Measurements from ENCODE around the gene BAIAP2. TPM values are rescaled to one million over a fixed set of nuclear protein-coding genes. Genes with fewer than 3 reads are reported as not detected.
A peak's percentile ranks its signal among the peaks of the same experiment; 100 is the strongest.

The BAIAP2 gene
- total and polyA plus RNA-seq, 12 donors, result 9.5 to 25.8 (median 15.6) TPM

GRCh38 chr17:81037798-81038733, 3.1 kb downstream of the BAIAP2 start:
- DNase-seq, result no peak
- peak overlapping the region in 7 of 10 donors; percentile 34 to 69 (median 52) for H3K27ac ChIP-seq
- 67% methylated on average over 30 of the region's 30 CpGs for WGBS, 2 donors
- peak overlapping the region in 2 of 10 donors; percentile 11 to 12 for H3K4me3 ChIP-seq
- H3K4me1 ChIP-seq, result peaks cover 17 to 80% (median 70%) of the 10 kb centered on the region in 9 donors
- TF ChIP-seq, protein P1, sequence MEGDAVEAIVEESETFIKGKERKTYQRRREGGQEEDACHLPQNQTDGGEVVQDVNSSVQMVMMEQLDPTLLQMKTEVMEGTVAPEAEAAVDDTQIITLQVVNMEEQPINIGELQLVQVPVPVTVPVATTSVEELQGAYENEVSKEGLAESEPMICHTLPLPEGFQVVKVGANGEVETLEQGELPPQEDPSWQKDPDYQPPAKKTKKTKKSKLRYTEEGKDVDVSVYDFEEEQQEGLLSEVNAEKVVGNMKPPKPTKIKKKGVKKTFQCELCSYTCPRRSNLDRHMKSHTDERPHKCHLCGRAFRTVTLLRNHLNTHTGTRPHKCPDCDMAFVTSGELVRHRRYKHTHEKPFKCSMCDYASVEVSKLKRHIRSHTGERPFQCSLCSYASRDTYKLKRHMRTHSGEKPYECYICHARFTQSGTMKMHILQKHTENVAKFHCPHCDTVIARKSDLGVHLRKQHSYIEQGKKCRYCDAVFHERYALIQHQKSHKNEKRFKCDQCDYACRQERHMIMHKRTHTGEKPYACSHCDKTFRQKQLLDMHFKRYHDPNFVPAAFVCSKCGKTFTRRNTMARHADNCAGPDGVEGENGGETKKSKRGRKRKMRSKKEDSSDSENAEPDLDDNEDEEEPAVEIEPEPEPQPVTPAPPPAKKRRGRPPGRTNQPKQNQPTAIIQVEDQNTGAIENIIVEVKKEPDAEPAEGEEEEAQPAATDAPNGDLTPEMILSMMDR (IDR thresholded peaks at IDR 0.05), result no peak
- peaks cover 0 to under 1% (median 0%) of the 10 kb centered on the region in 9 donors for H3K36me3 ChIP-seq
- H3K27me3 ChIP-seq, result peaks cover 0 to 17% (median 0%) of the 10 kb centered on the region in 7 donors
- no peaks in the 10 kb centered on the region for H3K9me3 ChIP-seq
- intact Hi-C loops (cut with DNase I), result loop anchor here in 1 of 10 donors (5.0 kb wide), 1 partner anchor 44 kb away; no protein-coding TSS in a partner anchor
- ATAC-seq, result peak in 1 of 8 donors; percentile 1

GRCh38 chr17:81039096-81039495, 4.1 kb downstream of the BAIAP2 start:
- no peak for ATAC-seq
- Histone ChIP-seq H3K27ac (no peak overlapping the region), H3K27me3 (peaks cover 0 to 17% (median 0%) of the 10 kb centered on the region in 7 donors), H3K9me3 (no peaks in the 10 kb centered on the region), H3K36me3 (no peaks in the 10 kb centered on the region), H3K4me3 (no peak overlapping the region), H3K4me1 (peaks cover 23 to 80% (median 70%) of the 10 kb centered on the region in 9 donors)
- DNase-seq, result no peak
- TF ChIP-seq, protein P1 (IDR thresholded peaks at IDR 0.05), result no peak
- WGBS, 2 donors, result 91 to 92% methylated on average over 16 of the region's 16 CpGs
- intact Hi-C loops (cut with DNase I), result loop anchor here in 1 of 10 donors (5.0 kb wide), 1 partner anchor 43 kb away; no protein-coding TSS in a partner anchor

DNA sequence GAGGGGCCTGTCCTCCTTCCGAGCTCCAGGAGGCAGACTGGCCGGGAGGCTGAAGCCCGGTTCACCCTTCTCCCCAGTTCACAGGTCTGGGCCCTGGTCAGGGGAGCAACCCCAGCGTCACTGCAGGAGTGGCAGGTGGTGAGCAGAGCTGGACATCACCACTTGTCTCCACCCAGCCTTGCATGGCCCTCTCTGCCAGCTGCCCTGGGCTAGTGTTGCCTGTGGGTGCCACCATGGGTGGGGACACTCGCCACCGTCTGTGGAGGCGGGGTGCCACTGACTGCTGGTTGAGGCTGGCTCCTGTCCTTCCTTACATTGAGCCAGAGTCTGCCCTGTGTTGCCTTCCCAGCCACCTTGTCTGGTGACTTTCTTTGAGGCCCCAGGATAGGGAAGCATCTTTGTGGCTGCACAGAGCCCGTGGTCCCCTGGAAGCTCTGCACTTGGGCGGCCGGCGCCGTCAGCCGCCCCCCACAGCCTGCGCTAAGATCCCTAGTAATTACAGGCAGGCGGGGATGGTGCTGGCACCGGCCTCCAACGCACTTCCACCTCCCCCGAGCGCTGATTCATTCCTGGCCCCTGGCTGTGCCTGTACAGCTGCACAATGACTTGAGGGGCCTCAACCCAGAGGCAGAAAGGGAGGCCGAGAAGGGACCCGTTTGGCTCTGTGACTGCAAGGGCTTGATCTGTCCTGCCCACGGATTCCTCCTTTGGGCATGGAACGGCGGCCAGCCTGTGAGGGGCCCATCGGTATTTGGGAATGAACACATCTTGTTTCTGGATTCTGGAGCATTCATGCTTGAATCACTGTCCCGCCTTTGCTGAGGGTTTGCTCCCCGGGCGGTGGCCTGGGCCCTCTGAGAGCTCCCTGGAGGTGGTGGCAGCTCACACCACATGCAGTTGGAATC, 5.2 kb downstream of the BAIAP2 start:
- H3K27me3 ChIP-seq, result peaks cover 0 to 17% (median 0%) of the 10 kb centered on the region in 7 donors
- H3K4me3 ChIP-seq, result no peak overlapping the region
- H3K27ac ChIP-seq, result no peak overlapping the region
- TF ChIP-seq, protein P1 (IDR thresholded peaks at IDR 0.05), result no peak
- H3K9me3 ChIP-seq, result no peaks in the 10 kb centered on the region
- H3K4me1 ChIP-seq, result peaks cover 29 to 89% (median 78%) of the 10 kb centered on the region in 9 donors
- H3K36me3 ChIP-seq, result no peaks in the 10 kb centered on the region
- no peak for ATAC-seq
- 64 to 66% methylated on average over 28 of the region's 28 CpGs for WGBS, 2 donors
- DNase-seq, result no peak
- intact Hi-C loops (cut with DNase I), result loop anchor here in 1 of 10 donors (5.0 kb wide), 1 partner anchor 42 kb away; no protein-coding TSS in a partner anchor

Measured in heart right ventricle (tissue), 16 donors.